Motor neuron (in vitro differentiated cells): ENCODE results near the gene GOT1. TPM values are rescaled to one million over a fixed set of nuclear protein-coding genes. Genes with fewer than 3 reads are reported as not detected.

Experiments
- ATAC-seq, 8 experiments: fragments of 200-7000 bp; cut with Tn5 transposase; replicated peaks in 6 of 8; 2 replicates each; pipeline ENCODE4 v1.8.0; 2021; ENCODE audit warnings: mild to moderate bottlenecking in 8 of 8, moderate library complexity in 8 of 8
- H3K27ac ChIP-seq, 2 donors: fragments of 250-450 bp; sonication (Bioruptor Pico); 2 replicates each; pipeline ENCODE4 v1.9.0; 2021; ENCODE audit warnings: antibody characterized with exemption in 2 of 2, mild to moderate bottlenecking in 2 of 2, moderate library complexity in 1 of 2
- H3K4me1 ChIP-seq, 2 donors: fragments of 250-450 bp; sonication (Bioruptor Pico); replicated peaks in 1 of 2; 2 replicates each; pipeline ENCODE4 v1.6.1; 2021; ENCODE audit warnings: antibody characterized with exemption in 2 of 2, mild to moderate bottlenecking in 2 of 2, moderate library complexity in 1 of 2
- H3K4me3 ChIP-seq, 5 donors: fragments of 250-450 bp; sonication (Bioruptor Pico); 2 replicates each; pipeline ENCODE4 v1.9.0; 2021; ENCODE audit warnings: antibody characterized with exemption in 5 of 5, mild to moderate bottlenecking in 5 of 5, moderate library complexity in 4 of 5
- whole genome bisulfite sequencing, 10 experiments: fragments of 450-650 bp; shearing (Covaris generic); methylation state at CpG; one replicate each; pipeline ENCODE4 v1.0.0; 2022; 5-methylcytosine and 5-hydroxymethylcytosine counted together
- in situ Hi-C, 9 experiments: fragments of 400-800 bp; cut with MboI; loops; one replicate each; pipeline ENCODE4 v1.15.0; 2021; ENCODE audit warnings: low sequenced_read_pairs in 9 of 9, low pct_unique_long_range_greater_than_20kb in 2 of 9; ENCODE audit not compliant: unreplicated experiment in 9 of 9
- total RNA-seq, 8 experiments: library from RNA; unstranded; fragments of 300-600 nt; gene quantifications; 2 replicates each; pipeline versions ENCODE4 v1.2.3 to v1.2.4, GENCODE V29; 2022

Gene GOT1
- total RNA-seq, 8 experiments from 2014 or later = 21.3 to 97.7 (median 50.1) TPM

- ATAC-seq = no peak
- H3K4me1 ChIP-seq = no peaks in the 10 kb centered on the region
- no peak overlapping the region for H3K27ac ChIP-seq
- no peak overlapping the region for H3K4me3 ChIP-seq
- in situ Hi-C loops = no loop called here
- WGBS, 10 experiments = 0 to 100% (median 100%) methylated on average over 1 of the region's 1 CpG; no CpG with 5 or more reads in 3 of the 10 experiments
Measured at GRCh38 chr10:99365736-99366135, 64.7 kb downstream of the GOT1 start.

DNA sequence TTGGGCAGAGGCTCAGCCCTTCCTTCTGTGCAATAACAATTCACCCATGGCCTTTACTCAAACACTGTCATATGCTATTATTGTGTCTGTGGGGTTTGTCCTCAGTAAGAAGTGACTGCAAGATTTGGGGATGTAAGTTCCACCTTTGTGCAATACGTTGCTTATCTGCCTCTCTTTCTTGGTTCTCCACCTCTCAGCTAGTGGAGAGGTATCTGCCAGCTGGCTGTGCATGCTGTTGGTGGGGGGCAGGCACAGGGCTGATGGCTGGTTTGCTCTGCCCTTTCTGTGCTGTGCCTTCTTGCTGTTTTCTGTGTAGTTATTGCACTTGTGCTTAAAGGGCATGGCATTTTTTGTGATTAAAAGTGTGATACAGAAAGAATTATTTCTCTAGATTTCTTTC, 65.1 kb downstream of the GOT1 start:
- ATAC-seq = no peak
- no peak overlapping the region for H3K4me3 ChIP-seq
- in situ Hi-C loops = no loop called here
- H3K4me1 ChIP-seq = no peaks in the 10 kb centered on the region
- H3K27ac ChIP-seq = no peak overlapping the region
- 0 to 80% (median 48%) methylated on average over 1 of the region's 1 CpG; no CpG with 5 or more reads in 6 of the 10 experiments for WGBS, 10 experiments

- no peak overlapping the region for H3K4me3 ChIP-seq
- no peaks in the 10 kb centered on the region for H3K4me1 ChIP-seq
- 0 to 100% (median 84%) methylated on average over 1 to 4 of the region's 4 CpGs; no CpG with 5 or more reads in 3 of the 10 experiments for WGBS, 10 experiments
- in situ Hi-C loops = no loop called here
- ATAC-seq = no peak
- H3K27ac ChIP-seq = no peak overlapping the region
Measured at GRCh38 chr10:99364125-99364524, 66.3 kb downstream of the GOT1 start.

- H3K4me3 ChIP-seq = no peak overlapping the region
- 40 to 100% (median 82%) methylated on average over 1 to 4 of the region's 5 CpGs; no CpG with 5 or more reads in 2 of the 10 experiments for whole genome bisulfite sequencing, 10 experiments
- peak in 3 of 8 experiments; percentile 25 to 63 (median 40) for ATAC-seq
- H3K27ac ChIP-seq = no peak overlapping the region
- in situ Hi-C loops = no loop called here
- H3K4me1 ChIP-seq = no peaks in the 10 kb centered on the region
Measured at GRCh38 chr10:99360934-99361333, 69.5 kb downstream of the GOT1 start.

DNA sequence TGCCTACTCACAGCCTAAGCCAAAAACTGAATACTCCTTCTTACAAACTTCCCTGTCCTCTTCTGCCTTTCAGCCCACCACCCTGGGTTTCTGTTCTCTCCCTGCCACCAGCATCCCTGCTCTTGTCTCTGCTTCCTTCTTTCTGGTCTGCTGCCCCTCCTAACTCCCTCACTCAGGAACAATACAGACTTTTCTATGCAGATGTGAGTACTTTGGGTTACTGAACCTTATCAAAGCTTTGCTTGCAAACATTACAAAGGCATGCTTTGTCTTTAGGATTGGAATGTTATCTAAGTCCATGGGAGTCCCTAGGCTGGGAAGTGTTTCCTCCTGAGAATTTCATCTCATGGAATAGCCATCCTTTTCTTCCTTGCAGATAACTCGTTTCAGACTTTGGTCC, 72.3 kb downstream of the GOT1 start:
- in situ Hi-C loops = no loop called here
- ATAC-seq = no peak
- 43 to 80% (median 66%) methylated on average over 1 of the region's 1 CpG; no CpG with 5 or more reads in 4 of the 10 experiments for whole genome bisulfite sequencing, 10 experiments

GRCh38 chr10:99357691-99358090, 72.7 kb downstream of the GOT1 start:
- H3K4me3 ChIP-seq = no peak overlapping the region
- no peak overlapping the region for H3K27ac ChIP-seq
- H3K4me1 ChIP-seq = no peaks in the 10 kb centered on the region
- ATAC-seq = peak in 1 of 8 experiments; percentile 40
- 44 to 100% (median 80%) methylated on average over 1 to 3 of the region's 3 CpGs; no CpG with 5 or more reads in 3 of the 10 experiments for WGBS, 10 experiments
- in situ Hi-C loops = no loop called here

More for the DNA sequence above, 72.3 kb downstream of the GOT1 start:
- Histone ChIP-seq H3K27ac (no peak overlapping the region), H3K4me1 (no peaks in the 10 kb centered on the region), H3K4me3 (no peak overlapping the region)

DNA sequence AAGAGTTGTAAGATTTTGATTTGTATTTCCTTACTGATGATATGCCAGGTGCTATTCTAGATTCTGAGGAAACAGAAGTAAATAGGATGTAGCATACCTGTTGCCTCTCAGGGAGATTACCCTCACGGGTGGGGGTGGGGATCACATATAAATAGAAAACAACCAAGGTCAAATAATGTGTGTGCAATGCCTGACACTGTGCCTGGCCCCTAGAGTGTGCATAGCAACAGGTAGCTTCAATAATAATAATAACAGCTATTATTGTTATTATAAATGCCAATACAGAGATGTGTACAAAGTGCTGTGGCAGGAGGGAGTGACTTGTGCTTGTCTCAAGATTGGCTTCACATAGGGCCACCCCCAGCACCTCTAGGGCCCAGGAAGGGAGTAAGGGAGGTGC, 77.2 kb downstream of the GOT1 start:
- Histone ChIP-seq H3K4me3 (no peak overlapping the region), H3K27ac (no peak overlapping the region), H3K4me1 (no peaks in the 10 kb centered on the region)
- in situ Hi-C loops = no loop called here
- ATAC-seq = no peak
- 20 to 100% (median 80%) methylated on average over 1 of the region's 1 CpG; no CpG with 5 or more reads in 5 of the 10 experiments for WGBS, 10 experiments

DNA sequence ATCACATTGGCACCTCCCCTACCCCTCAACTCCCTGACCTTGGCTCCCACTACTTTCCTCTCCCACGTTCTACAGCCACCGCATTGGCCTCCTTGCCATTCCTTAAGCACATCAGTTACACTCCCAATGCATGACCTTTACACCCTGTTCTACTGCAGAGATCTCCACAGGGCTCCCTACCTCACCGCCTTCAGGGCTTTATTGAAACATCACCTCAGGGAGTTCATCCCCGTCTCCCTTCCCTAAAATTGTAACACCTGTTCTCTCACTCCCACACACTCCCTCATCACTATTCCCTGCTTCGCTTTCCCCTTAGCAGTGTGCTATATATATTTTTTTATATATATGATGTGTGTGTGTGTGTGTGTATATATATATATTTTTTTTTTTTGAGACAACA, 82.8 kb downstream of the GOT1 start:
- 83 to 100% (median 100%) methylated on average over 1 to 4 of the region's 5 CpGs; no CpG with 5 or more reads in 3 of the 10 experiments for WGBS, 10 experiments
- Histone ChIP-seq H3K4me1 (peaks cover 0 to 3% of the 10 kb centered on the region in 2 donors), H3K4me3 (no peak overlapping the region), H3K27ac (no peak overlapping the region)
- in situ Hi-C loops = no loop called here
- ATAC-seq = no peak

Other genes starting within 250 kb of the GOT1 start
- under 1 TPM in 7 of 8 experiments, not detected in 1; 0.05 to 0.62 (median 0.13) TPM for gene HPSE2, start 194.8 kb downstream of the GOT1 start, total RNA-seq
- gene CNNM1, start 101.3 kb downstream of the GOT1 start, total RNA-seq = 1 to 10 TPM; 1.4 to 4.0 (median 2.8) TPM
- gene NKX2-3, start 102.3 kb upstream of the GOT1 start, total RNA-seq = under 1 TPM in 2 of 8 experiments, not detected in 6; 0.05 to 0.33 TPM
- 10 to 100 TPM; 14.9 to 41.3 (median 33.7) TPM for gene SLC25A28, start 189.8 kb upstream of the GOT1 start, total RNA-seq
- 10 to 100 TPM in 7 of 8 experiments, 1 to 10 TPM in 1; 9.9 to 18.8 (median 11.2) TPM for gene ENTPD7, start 228.9 kb upstream of the GOT1 start, total RNA-seq